ENCODE measurements around the gene GLRA3.

- no peak for TF ChIP-seq ZNF274 (IDR thresholded peaks at IDR 0.05; ENCODE audit: low read depth, low read length)
- no peak for TF ChIP-seq YY1 (IDR thresholded peaks at IDR 0.05; ENCODE audit: insufficient read depth, insufficient read length)
- TF ChIP-seq SUZ12 (IDR thresholded peaks at IDR 0.05; ENCODE audit: extremely low read depth, insufficient read depth, insufficient read length) = no peak
Measured at GRCh38 chr4:174674305-174674840, 154.7 kb downstream of the GLRA3 start.

All from NT2/D1 (cell line).